ENCODE data around the gene BPIFB6.

GRCh38 chr20:32993496-32994050 is 37.9 kb upstream of the BPIFB6 start:
- TF ChIP-seq POLR2A (IDR thresholded peaks at IDR 0.05; ENCODE audit: low read length): no peak
- no peak for TF ChIP-seq POLR2AphosphoS2 (conservative IDR thresholded peaks at IDR 0.05; ENCODE audit: low read length)
- TF ChIP-seq CTCF (IDR thresholded peaks at IDR 0.05): no peak

Data from A549 (cell line).